GM23338 (cell line): ENCODE data around the gene RPS6KC1. TPM values are rescaled to one million over a fixed set of nuclear protein-coding genes. Genes with fewer than 3 reads are reported as not detected.

Source experiments
- ATAC-seq: fragments of 200-7000 bp; cut with Tn5 transposase; 3 replicates; pipeline ENCODE4 v1.9.1; 2020
- DNase-seq: peaks from one replicate; pipeline ENCODE4 v3.0.0-alpha.2; 2015; ENCODE audit warnings: low spot score
- H2AFZ ChIP-seq: fragments of 200-600 bp; sonication (generic); 2 replicates; pipeline ENCODE4 v1.8.0; 2016; ENCODE audit warnings: antibody characterized with exemption, mild to moderate bottlenecking, moderate library complexity
- H3F3A ChIP-seq: fragments of 200-600 bp; sonication (generic); replicated peaks from 2 replicates; pipeline ENCODE4 v1.8.0; 2017; ENCODE audit warnings: antibody characterized with exemption, mixed run types, low read depth
- H3K27ac ChIP-seq: fragments of 200-600 bp; sonication (generic); 2 replicates; pipeline ENCODE4 v1.6.1; 2016; ENCODE audit warnings: low read depth
- H3K27me3 ChIP-seq: fragments of 200-600 bp; sonication (generic); 2 replicates; pipeline ENCODE4 v1.8.0; 2016; ENCODE audit warnings: mild to moderate bottlenecking, mixed run types, moderate library complexity; ENCODE audit not compliant: insufficient read depth
- H3K36me3 ChIP-seq: fragments of 200-600 bp; sonication (generic); 2 replicates; pipeline ENCODE4 v1.8.0; 2016; ENCODE audit warnings: mild to moderate bottlenecking; ENCODE audit not compliant: insufficient read depth
- H3K4me1 ChIP-seq: fragments of 200-600 bp; sonication (generic); 2 replicates; pipeline ENCODE4 v1.8.0; 2016; ENCODE audit warnings: mild to moderate bottlenecking, moderate library complexity; ENCODE audit not compliant: insufficient read depth
- H3K4me2 ChIP-seq: fragments of 200-600 bp; sonication (generic); 2 replicates; pipeline ENCODE4 v1.7.1; 2017; ENCODE audit warnings: mixed run types
- H3K4me3 ChIP-seq: fragments of 200-600 bp; sonication (generic); 2 replicates; pipeline ENCODE4 v1.6.1; 2016; ENCODE audit warnings: mixed run types
- H3K79me2 ChIP-seq: fragments of 200-600 bp; sonication (generic); replicated peaks from 2 replicates; pipeline ENCODE4 v1.8.0; 2017; ENCODE audit warnings: mild to moderate bottlenecking; ENCODE audit not compliant: insufficient read depth
- H3K9me2 ChIP-seq: fragments of 200-600 bp; sonication (generic); 2 replicates; pipeline ENCODE4 v1.8.0; 2017; ENCODE audit not compliant: insufficient read depth
- H4K20me1 ChIP-seq: fragments of 200-600 bp; sonication (generic); replicated peaks from 2 replicates; pipeline ENCODE4 v1.8.0; 2017; ENCODE audit warnings: mild to moderate bottlenecking; ENCODE audit not compliant: insufficient read depth
- H3K27ac Mint-ChIP-seq: 2 replicates; pipeline ENCODE4 v1.8.0; 2020; ENCODE audit warnings: inconsistent platforms, mild to moderate bottlenecking, moderate library complexity, mixed read lengths
- H3K27me3 Mint-ChIP-seq: 3 replicates; pipeline ENCODE4 v1.8.0; 2022; ENCODE audit warnings: low read depth, mild to moderate bottlenecking, moderate library complexity, mixed read lengths, inconsistent platforms; ENCODE audit not compliant: insufficient read depth, poor library complexity
- H3K36me3 Mint-ChIP-seq: 3 replicates; pipeline ENCODE4 v1.8.0; 2021; ENCODE audit warnings: low read depth, mild to moderate bottlenecking, inconsistent platforms, moderate library complexity, mixed read lengths
- H3K4me1 Mint-ChIP-seq: 3 replicates; pipeline ENCODE4 v1.8.0; 2020; ENCODE audit warnings: mild to moderate bottlenecking, inconsistent platforms, mixed read lengths
- H3K4me3 Mint-ChIP-seq: 3 replicates; pipeline ENCODE4 v1.8.0; 2021; ENCODE audit warnings: moderate library complexity, mild to moderate bottlenecking, inconsistent platforms, mixed read lengths
- H3K9me3 Mint-ChIP-seq: 3 replicates; pipeline ENCODE4 v1.8.0; 2020; ENCODE audit warnings: moderate library complexity, mild to moderate bottlenecking, inconsistent platforms, mixed read lengths
- CREB1 ChIP-seq: fragments of 250-450 bp; sonication (Bioruptor Pico); IDR thresholded peaks from 2 replicates; pipeline ENCODE4 v1.5.0; 2020; ENCODE audit warnings: low read depth, mild to moderate bottlenecking, moderate library complexity
- EZH2 ChIP-seq: fragments of 200-600 bp; sonication (generic); IDR thresholded peaks from one replicate; pipeline ENCODE4 v1.8.0; 2017; ENCODE audit warnings: antibody characterized with exemption, mild to moderate bottlenecking, low read depth; ENCODE audit not compliant: unreplicated experiment
- EZH2phosphoT487 ChIP-seq: fragments of 200-600 bp; sonication (generic); IDR thresholded peaks from one replicate; pipeline ENCODE4 v1.8.1; 2018; ENCODE audit warnings: antibody characterized with exemption; ENCODE audit not compliant: unreplicated experiment
- JUNB ChIP-seq: IDR thresholded peaks from one replicate; pipeline ENCODE4 v1.6.1; 2016; ENCODE audit warnings: antibody characterized with exemption; ENCODE audit not compliant: unreplicated experiment
- NANOG ChIP-seq: IDR thresholded peaks from 2 replicates; pipeline ENCODE4 v1.6.1; 2016; ENCODE audit warnings: antibody characterized with exemption, borderline replicate concordance
- POLR2AphosphoS5 ChIP-seq: IDR thresholded peaks from 2 replicates; pipeline ENCODE4 v1.6.1; 2016; ENCODE audit warnings: antibody characterized with exemption, low read depth
- STAT1 ChIP-seq: IDR thresholded peaks from one replicate; pipeline ENCODE4 v1.6.1; 2016; ENCODE audit warnings: antibody characterized with exemption; ENCODE audit not compliant: unreplicated experiment
- ZNF114 ChIP-seq: fragments of 250-450 bp; sonication (Bioruptor Pico); IDR thresholded peaks from 2 replicates; pipeline ENCODE4 v1.5.0; 2020; ENCODE audit warnings: mild to moderate bottlenecking, moderate library complexity
- ZNF331 ChIP-seq: fragments of 250-450 bp; sonication (Bioruptor Pico); IDR thresholded peaks from 2 replicates; pipeline ENCODE4 v1.5.0; 2020; ENCODE audit warnings: low read depth, mild to moderate bottlenecking, moderate library complexity
- polyA plus RNA-seq: library from polyadenylated mRNA; unstranded; fragments of >200 nt; fragmentation: Nextera tagmentation; extraction: Ambion mirVana; gene quantifications from 2 replicates; pipeline ENCODE4 v1.2.1, GENCODE V29; 2016
- total RNA-seq: library from RNA; depleted of rRNA; stranded (reverse); fragments of >200 nt; shearing (Covaris generic); gene quantifications from 2 replicates; pipeline ENCODE4 v1.2.3, GENCODE V29; 2014
- TF ChIP-seq, protein P1 (sequence below): fragments of 250-450 bp; sonication (Bioruptor Pico); IDR thresholded peaks from 2 replicates; pipeline ENCODE4 v1.5.0; 2020; ENCODE audit warnings: mild to moderate bottlenecking, moderate library complexity
- TF ChIP-seq, protein P2 (sequence below): IDR thresholded peaks from one replicate; pipeline ENCODE4 v1.6.1; 2018; ENCODE audit warnings: antibody characterized with exemption; ENCODE audit not compliant: unreplicated experiment
- TF ChIP-seq, protein P3 (sequence below), 2 experiments: fragments of 200-600 bp in 1 of 2; sonication (generic) in 1 of 2; conservative IDR thresholded peaks; 2 replicates each; pipeline versions ENCODE4 v1.5.1 to v1.6.1; 2016 to 2017; ENCODE audit warnings: antibody characterized with exemption in 2 of 2, low read depth in 2 of 2, mild to moderate bottlenecking in 2 of 2, moderate library complexity in 1 of 2
- TF ChIP-seq, protein P4 (sequence below): IDR thresholded peaks from 2 replicates; pipeline ENCODE4 v1.6.1; 2016; ENCODE audit warnings: antibody characterized with exemption

Gene RPS6KC1
- total and polyA plus RNA-seq, 2 experiments from 2014 or later: 7.9 to 24.9 TPM

DNA sequence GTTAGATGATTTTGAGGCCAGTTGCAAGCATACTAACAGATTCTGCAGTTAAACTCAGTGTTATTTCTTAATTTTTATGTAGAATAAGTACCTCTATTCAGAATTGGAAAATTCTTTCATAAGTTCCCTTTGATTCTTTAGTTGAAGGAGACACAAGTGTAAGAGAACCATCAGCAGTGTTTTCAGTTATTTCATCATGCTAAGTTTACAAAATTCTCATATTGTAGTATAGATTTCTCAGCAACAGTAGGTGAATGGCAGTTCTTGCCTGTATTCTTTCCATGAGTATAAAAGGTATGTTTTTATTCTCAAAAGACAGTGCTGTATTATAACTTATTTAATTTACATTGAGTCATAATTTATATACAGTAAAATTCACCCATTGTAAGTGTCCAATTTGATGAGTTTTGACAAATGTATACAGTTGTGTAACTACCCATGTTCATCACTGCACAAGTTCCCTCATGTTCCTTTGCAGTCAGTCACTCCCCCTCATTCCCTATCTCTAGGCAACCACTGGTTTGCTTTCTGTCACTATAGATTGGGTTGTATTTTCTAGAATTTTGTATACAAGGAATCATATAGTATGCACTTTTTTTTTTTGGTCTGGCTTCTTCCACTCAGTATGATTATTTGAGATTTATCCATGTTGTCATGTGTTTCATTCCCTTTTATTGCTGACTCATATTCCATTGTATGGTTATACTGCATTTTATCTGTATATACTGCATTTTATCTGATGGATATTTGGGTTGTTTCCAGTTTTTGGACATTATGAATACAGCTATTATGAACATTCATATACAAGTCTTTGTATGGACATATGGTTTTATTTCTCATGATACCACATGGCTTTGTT, 3.9 kb downstream of the RPS6KC1 start:
- H3K4me3 Mint-ChIP-seq: no peak overlapping the region

More for the DNA sequence above, 3.9 kb downstream of the RPS6KC1 start:
- peaks cover 7% of the 10 kb centered on the region for H3K27me3 Mint-ChIP-seq
- Histone ChIP-seq H3K4me1 (peaks cover 16% of the 10 kb centered on the region), H3K4me2 (no peak overlapping the region), H3K36me3 (no peaks in the 10 kb centered on the region), H3K79me2 (peaks cover 80% of the 10 kb centered on the region), H3K9me2 (peaks cover 7% of the 10 kb centered on the region; the same call in 1 of the 2 replicates), H2AFZ (no peak overlapping the region), H3K4me3 (no peak overlapping the region), H3K27me3 (no peaks in the 10 kb centered on the region), H3K27ac (no peak overlapping the region), H4K20me1 (no peaks in the 10 kb centered on the region; the same call in 1 of the 2 replicates), H3F3A (no peaks in the 10 kb centered on the region; the same call in 1 of the 2 replicates)
- no peak overlapping the region for H3K27ac Mint-ChIP-seq
- TF ChIP-seq CREB1 (CRISPR knock-in tag): no peak
- TF ChIP-seq EZH2: no peak
- TF ChIP-seq STAT1: no peak
- TF ChIP-seq, protein P1, sequence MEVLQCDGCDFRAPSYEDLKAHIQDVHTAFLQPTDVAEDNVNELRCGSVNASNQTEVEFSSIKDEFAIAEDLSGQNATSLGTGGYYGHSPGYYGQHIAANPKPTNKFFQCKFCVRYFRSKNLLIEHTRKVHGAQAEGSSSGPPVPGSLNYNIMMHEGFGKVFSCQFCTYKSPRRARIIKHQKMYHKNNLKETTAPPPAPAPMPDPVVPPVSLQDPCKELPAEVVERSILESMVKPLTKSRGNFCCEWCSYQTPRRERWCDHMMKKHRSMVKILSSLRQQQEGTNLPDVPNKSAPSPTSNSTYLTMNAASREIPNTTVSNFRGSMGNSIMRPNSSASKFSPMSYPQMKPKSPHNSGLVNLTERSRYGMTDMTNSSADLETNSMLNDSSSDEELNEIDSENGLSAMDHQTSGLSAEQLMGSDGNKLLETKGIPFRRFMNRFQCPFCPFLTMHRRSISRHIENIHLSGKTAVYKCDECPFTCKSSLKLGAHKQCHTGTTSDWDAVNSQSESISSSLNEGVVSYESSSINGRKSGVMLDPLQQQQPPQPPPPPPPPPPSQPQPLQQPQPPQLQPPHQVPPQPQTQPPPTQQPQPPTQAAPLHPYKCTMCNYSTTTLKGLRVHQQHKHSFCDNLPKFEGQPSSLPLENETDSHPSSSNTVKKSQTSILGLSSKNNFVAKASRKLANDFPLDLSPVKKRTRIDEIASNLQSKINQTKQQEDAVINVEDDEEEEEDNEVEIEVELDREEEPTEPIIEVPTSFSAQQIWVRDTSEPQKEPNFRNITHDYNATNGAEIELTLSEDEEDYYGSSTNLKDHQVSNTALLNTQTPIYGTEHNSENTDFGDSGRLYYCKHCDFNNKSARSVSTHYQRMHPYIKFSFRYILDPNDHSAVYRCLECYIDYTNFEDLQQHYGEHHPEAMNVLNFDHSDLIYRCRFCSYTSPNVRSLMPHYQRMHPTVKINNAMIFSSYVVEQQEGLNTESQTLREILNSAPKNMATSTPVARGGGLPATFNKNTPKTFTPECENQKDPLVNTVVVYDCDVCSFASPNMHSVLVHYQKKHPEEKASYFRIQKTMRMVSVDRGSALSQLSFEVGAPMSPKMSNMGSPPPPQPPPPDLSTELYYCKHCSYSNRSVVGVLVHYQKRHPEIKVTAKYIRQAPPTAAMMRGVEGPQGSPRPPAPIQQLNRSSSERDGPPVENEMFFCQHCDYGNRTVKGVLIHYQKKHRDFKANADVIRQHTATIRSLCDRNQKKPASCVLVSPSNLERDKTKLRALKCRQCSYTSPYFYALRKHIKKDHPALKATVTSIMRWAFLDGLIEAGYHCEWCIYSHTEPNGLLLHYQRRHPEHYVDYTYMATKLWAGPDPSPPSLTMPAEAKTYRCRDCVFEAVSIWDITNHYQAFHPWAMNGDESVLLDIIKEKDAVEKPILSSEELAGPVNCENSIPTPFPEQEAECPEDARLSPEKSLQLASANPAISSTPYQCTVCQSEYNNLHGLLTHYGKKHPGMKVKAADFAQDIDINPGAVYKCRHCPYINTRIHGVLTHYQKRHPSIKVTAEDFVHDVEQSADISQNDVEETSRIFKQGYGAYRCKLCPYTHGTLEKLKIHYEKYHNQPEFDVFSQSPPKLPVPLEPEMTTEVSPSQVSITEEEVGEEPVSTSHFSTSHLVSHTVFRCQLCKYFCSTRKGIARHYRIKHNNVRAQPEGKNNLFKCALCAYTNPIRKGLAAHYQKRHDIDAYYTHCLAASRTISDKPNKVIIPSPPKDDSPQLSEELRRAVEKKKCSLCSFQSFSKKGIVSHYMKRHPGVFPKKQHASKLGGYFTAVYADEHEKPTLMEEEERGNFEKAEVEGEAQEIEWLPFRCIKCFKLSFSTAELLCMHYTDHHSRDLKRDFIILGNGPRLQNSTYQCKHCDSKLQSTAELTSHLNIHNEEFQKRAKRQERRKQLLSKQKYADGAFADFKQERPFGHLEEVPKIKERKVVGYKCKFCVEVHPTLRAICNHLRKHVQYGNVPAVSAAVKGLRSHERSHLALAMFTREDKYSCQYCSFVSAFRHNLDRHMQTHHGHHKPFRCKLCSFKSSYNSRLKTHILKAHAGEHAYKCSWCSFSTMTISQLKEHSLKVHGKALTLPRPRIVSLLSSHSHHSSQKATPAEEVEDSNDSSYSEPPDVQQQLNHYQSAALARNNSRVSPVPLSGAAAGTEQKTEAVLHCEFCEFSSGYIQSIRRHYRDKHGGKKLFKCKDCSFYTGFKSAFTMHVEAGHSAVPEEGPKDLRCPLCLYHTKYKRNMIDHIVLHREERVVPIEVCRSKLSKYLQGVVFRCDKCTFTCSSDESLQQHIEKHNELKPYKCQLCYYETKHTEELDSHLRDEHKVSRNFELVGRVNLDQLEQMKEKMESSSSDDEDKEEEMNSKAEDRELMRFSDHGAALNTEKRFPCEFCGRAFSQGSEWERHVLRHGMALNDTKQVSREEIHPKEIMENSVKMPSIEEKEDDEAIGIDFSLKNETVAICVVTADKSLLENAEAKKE: no peak
- TF ChIP-seq, protein P2, sequence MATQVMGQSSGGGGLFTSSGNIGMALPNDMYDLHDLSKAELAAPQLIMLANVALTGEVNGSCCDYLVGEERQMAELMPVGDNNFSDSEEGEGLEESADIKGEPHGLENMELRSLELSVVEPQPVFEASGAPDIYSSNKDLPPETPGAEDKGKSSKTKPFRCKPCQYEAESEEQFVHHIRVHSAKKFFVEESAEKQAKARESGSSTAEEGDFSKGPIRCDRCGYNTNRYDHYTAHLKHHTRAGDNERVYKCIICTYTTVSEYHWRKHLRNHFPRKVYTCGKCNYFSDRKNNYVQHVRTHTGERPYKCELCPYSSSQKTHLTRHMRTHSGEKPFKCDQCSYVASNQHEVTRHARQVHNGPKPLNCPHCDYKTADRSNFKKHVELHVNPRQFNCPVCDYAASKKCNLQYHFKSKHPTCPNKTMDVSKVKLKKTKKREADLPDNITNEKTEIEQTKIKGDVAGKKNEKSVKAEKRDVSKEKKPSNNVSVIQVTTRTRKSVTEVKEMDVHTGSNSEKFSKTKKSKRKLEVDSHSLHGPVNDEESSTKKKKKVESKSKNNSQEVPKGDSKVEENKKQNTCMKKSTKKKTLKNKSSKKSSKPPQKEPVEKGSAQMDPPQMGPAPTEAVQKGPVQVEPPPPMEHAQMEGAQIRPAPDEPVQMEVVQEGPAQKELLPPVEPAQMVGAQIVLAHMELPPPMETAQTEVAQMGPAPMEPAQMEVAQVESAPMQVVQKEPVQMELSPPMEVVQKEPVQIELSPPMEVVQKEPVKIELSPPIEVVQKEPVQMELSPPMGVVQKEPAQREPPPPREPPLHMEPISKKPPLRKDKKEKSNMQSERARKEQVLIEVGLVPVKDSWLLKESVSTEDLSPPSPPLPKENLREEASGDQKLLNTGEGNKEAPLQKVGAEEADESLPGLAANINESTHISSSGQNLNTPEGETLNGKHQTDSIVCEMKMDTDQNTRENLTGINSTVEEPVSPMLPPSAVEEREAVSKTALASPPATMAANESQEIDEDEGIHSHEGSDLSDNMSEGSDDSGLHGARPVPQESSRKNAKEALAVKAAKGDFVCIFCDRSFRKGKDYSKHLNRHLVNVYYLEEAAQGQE: no peak
- TF ChIP-seq ZNF331 (CRISPR knock-in tag): no peak
- TF ChIP-seq, protein P3, sequence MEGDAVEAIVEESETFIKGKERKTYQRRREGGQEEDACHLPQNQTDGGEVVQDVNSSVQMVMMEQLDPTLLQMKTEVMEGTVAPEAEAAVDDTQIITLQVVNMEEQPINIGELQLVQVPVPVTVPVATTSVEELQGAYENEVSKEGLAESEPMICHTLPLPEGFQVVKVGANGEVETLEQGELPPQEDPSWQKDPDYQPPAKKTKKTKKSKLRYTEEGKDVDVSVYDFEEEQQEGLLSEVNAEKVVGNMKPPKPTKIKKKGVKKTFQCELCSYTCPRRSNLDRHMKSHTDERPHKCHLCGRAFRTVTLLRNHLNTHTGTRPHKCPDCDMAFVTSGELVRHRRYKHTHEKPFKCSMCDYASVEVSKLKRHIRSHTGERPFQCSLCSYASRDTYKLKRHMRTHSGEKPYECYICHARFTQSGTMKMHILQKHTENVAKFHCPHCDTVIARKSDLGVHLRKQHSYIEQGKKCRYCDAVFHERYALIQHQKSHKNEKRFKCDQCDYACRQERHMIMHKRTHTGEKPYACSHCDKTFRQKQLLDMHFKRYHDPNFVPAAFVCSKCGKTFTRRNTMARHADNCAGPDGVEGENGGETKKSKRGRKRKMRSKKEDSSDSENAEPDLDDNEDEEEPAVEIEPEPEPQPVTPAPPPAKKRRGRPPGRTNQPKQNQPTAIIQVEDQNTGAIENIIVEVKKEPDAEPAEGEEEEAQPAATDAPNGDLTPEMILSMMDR (conservative IDR thresholded peaks at IDR 0.05; ENCODE audit: low read depth in 2 of 2): no peak
- TF ChIP-seq EZH2phosphoT487: no peak
- TF ChIP-seq JUNB: no peak
- no peak for TF ChIP-seq NANOG
- TF ChIP-seq, protein P4, sequence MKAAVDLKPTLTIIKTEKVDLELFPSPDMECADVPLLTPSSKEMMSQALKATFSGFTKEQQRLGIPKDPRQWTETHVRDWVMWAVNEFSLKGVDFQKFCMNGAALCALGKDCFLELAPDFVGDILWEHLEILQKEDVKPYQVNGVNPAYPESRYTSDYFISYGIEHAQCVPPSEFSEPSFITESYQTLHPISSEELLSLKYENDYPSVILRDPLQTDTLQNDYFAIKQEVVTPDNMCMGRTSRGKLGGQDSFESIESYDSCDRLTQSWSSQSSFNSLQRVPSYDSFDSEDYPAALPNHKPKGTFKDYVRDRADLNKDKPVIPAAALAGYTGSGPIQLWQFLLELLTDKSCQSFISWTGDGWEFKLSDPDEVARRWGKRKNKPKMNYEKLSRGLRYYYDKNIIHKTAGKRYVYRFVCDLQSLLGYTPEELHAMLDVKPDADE: no peak
- no peak for TF ChIP-seq POLR2AphosphoS5
- TF ChIP-seq ZNF114 (CRISPR knock-in tag): no peak
- DNase-seq (no peak), ATAC-seq (no peak)
- H3K4me1 Mint-ChIP-seq: peaks cover 33% of the 10 kb centered on the region
- H3K36me3 Mint-ChIP-seq: peaks cover 8% of the 10 kb centered on the region
- H3K9me3 Mint-ChIP-seq: peaks cover 9% of the 10 kb centered on the region; the same call in 2 of the 3 replicates
